T1000 (cell line): ENCODE measurements around the gene AKT2.
A peak's percentile ranks its signal among the peaks of the same experiment; 100 is the strongest.
"Not testable (repeated sequence)": the region's sequence is repeated elsewhere in the genome, so short reads cannot be mapped to it uniquely, and the experiment has no call there.

ENCODE experiments used
- DNase-seq: peaks from one replicate; lab custom pipeline; 2025; ENCODE audit warnings: mixed read lengths; lab: John Stamatoyannopoulos, UW

The AKT2 gene

GRCh38 chr19:40234429-40235237 lies 50.5 kb downstream of the AKT2 start:
- no peak for DNase-seq

GRCh38 chr19:40233811-40234389 lies 51.2 kb downstream of the AKT2 start:
- DNase-seq = no peak

- no peak for DNase-seq
Observed at GRCh38 chr19:40232949-40233810, 52.0 kb downstream of the AKT2 start.

DNA sequence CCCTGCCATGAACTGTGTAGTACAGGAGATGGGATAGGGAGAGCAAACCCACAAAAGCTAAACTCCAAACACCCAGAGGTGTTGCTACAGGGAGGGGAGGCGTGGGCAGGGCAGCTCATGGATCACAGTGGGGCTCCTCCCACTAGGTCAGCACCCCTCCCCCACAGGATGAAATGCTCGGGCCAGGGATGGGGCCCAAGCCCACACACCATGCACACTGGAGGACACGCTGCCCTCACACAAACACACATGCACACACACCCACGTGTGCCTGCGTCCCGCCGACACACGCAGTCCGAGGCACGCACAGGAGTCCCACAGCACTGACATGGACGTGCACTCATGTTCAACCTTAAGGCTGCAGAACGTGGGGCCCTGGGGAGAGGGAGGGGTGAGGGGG lies 52.7 kb downstream of the AKT2 start:
- DNase-seq = no peak

GRCh38 chr19:40231544-40232424 lies 53.4 kb downstream of the AKT2 start:
- no peak for DNase-seq

DNA sequence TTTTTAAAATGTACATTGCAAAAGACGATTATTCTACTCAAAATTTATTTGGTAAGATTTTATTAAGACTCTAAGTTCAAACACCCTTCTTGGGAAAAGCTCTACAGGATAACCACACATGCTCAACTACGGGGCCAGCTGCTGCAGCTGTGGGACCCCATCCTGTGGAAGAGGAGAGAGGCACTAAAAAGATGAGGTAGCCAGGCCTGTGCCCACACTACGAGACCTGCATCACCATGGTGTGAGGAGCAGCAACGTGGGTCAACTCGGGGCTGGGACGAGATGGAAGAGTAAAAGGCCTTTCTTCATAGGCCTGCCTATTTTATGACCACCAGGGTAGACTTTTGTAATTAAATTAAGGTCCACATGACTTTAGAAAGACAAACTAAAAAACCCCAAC lies 54.1 kb downstream of the AKT2 start:
- no peak for DNase-seq

DNA sequence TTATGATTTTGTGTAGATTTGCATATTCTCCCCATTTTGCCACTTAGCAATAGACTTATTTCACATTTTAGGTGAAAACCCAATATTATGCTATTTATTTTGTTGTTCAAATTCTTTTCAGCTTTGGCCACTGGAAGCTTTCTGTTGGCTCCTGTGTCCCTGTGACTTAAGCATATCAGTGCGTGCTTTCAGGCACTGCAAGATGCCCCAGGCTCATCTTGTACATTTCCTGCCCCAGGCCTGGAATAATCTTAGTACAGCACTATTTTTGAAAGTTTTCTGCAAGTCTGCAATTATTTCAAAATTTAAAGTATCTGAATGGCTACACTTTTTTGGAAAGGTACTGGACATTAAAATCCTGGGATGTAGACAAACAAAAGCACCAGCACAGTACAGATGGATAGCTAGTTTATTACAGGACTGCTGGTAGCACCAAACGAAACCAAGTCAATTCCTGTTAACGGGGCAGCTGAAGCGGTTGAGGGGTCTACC lies 55.2 kb downstream of the AKT2 start:
- DNase-seq = no peak

DNA sequence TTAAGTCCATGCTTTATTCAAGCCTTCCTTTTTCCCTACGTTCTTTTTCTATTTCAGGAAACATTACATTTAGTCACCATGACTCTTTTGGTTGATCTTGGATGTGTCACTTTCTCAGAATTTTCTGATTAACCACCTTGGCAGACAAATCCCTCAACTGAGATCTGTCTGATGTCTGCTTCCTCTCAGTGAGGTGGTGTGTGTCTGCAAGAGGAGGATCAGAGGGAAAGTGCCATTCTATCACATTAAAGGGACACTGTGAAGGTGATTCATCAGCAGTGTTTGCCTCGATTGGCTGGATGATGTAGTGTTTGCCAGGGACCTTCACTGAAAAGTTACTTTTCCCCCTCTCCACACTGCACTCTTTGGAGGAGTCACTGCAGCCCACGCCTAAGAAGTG lies 55.7 kb downstream of the AKT2 start:
- no peak for DNase-seq

DNA sequence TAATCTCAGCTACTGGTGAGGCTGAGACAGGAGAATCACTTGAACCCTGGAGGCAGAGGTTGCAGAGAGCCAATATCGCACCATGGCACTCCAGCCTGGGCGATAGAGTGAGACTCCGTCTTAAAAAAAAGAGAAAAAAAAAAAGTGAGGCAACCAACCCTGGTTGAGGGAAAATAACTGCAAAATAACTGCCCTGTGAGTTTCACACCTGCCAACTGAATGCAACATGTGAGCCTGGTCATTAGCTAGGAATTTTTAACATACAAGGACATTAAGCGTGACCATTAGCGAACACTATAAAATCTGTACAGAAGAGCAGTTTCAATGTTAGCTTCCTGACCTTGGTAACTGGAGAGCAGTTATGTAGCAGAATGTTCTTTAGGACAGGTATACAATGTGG lies 56.3 kb downstream of the AKT2 start:
- no peak for DNase-seq

- DNase-seq = no peak
Observed at GRCh38 chr19:40228346-40228745, 56.8 kb downstream of the AKT2 start.

- DNase-seq = no peak
Observed at GRCh38 chr19:40225440-40226305, 59.5 kb downstream of the AKT2 start.

DNA sequence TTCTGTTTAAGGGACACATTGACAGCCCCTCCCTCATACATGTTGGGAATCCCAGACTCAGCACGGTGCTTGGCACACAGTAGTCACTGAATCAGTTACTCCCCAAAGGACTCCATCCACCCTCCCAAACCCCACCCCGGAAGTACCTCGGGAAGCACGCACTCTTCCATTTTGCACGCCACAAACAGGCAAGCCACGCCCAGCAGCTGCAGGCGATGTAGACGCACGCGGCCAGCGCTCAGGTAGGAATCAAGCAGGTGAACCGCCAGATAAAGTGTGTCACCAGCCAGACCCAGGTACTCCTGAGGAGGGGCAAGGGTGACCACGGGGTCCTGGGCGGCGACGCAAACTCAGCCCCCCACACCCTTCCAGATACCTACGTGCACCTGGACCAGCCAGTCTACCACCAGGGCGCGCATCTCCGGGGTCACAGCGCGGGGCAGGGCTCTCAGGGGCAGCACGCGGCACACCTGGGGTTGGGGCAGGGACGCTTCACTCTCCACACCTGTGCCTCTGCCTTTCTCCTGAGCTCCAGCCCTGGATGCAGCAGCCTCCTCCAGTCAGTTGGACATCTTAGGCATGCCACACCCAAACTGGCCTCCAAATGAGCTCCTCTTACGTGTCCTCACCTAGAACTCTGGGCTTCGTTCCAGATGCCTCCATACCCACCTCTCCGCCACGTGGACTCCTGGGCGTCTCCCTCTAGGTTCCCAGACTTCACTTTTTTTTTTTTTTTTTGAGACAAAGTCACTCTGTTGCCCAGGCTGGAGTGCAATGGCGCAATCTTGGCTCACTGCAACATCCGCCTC lies 60.6 kb downstream of the AKT2 start:
- DNase-seq = no peak

GRCh38 chr19:40223135-40223822 lies 61.9 kb downstream of the AKT2 start:
- no peak for DNase-seq

- DNase-seq = peak; percentile 78
Observed at GRCh38 chr19:40221858-40222619, 63.1 kb downstream of the AKT2 start.

- no peak for DNase-seq
Observed at GRCh38 chr19:40220674-40221073, 64.5 kb downstream of the AKT2 start.

GRCh38 chr19:40219721-40220276 lies 65.3 kb downstream of the AKT2 start:
- peak; percentile 41 for DNase-seq

DNA sequence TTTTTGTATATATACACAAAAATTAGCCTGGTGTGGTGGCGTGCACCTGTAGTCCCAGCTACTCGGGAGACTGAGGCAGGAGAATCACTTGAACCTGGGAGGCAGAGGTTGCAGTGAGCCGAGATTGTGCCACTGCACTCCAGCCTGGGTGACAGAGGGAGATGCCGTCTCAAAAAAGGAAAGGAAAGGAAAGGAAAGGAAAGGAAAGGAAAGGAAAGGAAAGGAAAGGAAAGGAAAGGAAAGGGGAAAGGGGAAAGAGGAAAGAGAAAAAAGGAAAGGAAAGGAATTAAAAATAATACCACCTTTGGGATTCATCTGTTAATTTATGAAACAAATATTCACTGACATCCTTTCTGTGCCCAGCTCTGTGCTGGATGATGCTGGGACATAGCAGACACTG lies 66.1 kb downstream of the AKT2 start:
- not testable (repeated sequence) for DNase-seq
